SU-DHL-6 (cell line): ENCODE measurements around the gene SOBP.

ENCODE experiments used
- EZH2phosphoT487 ChIP-seq: fragments of 200-600 bp; sonication (generic), shearing (Covaris generic); conservative IDR thresholded peaks from 2 replicates; pipeline ENCODE4 v1.6.1; 2018; ENCODE audit warnings: mild to moderate bottlenecking, antibody characterized with exemption, low read length, moderate library complexity, mixed read lengths
- TF ChIP-seq, protein P1 (sequence below): fragments of 200-600 bp; sonication (generic); IDR thresholded peaks from one replicate; pipeline ENCODE4 v1.5.1; 2017; ENCODE audit warnings: antibody characterized with exemption, mild to moderate bottlenecking, low read length, moderate library complexity; ENCODE audit not compliant: insufficient read depth, poor library complexity, severe bottlenecking

DNA sequence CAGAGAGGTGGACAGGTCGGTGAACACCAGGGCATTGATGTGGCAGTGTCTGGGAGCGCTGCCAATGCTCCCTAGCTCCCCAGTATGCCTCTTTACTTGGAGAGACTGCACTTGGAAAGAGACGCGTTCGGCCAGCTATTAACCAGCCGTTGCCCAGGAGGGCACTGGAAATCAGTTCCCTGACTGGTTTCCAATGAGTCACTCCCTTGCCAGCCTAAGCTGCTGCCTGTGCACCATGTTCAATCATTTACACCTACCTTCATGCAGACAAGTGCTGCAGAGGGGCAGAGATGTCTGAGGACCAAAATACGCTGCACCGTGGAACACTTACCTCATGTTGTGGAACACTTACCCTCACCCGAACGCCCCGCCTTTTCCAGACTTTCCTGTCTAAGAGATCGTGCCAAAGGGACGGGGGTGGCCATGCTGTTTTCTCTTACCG is 151.6 kb downstream of the SOBP start:
- TF ChIP-seq, protein P1, sequence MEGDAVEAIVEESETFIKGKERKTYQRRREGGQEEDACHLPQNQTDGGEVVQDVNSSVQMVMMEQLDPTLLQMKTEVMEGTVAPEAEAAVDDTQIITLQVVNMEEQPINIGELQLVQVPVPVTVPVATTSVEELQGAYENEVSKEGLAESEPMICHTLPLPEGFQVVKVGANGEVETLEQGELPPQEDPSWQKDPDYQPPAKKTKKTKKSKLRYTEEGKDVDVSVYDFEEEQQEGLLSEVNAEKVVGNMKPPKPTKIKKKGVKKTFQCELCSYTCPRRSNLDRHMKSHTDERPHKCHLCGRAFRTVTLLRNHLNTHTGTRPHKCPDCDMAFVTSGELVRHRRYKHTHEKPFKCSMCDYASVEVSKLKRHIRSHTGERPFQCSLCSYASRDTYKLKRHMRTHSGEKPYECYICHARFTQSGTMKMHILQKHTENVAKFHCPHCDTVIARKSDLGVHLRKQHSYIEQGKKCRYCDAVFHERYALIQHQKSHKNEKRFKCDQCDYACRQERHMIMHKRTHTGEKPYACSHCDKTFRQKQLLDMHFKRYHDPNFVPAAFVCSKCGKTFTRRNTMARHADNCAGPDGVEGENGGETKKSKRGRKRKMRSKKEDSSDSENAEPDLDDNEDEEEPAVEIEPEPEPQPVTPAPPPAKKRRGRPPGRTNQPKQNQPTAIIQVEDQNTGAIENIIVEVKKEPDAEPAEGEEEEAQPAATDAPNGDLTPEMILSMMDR: no peak
- no peak for TF ChIP-seq EZH2phosphoT487
